Mucosa of stomach (tissue), 1 donor: ENCODE results near the gene C10orf71.

Experiments
- H3K27me3 ChIP-seq: one replicate; pipeline ENCODE4 v1.7.0; 2013; ENCODE audit warnings: mild to moderate bottlenecking, low read length; ENCODE audit not compliant: control insufficient read depth, insufficient read depth
- H3K36me3 ChIP-seq: one replicate; pipeline ENCODE4 v1.7.0; 2013; ENCODE audit warnings: low read length; ENCODE audit not compliant: control insufficient read depth, insufficient read depth
- H3K4me1 ChIP-seq: one replicate; pipeline ENCODE4 v1.7.0; 2013; ENCODE audit warnings: mild to moderate bottlenecking, low read length; ENCODE audit not compliant: control insufficient read depth, insufficient read depth
- H3K4me3 ChIP-seq: one replicate; pipeline ENCODE4 v1.7.0; 2013; ENCODE audit warnings: low read length
- H3K9ac ChIP-seq: one replicate; pipeline ENCODE4 v1.7.0; 2013; ENCODE audit warnings: mild to moderate bottlenecking, low read length, moderate library complexity
- H3K9me3 ChIP-seq: one replicate; pipeline ENCODE4 v1.7.0; 2013; ENCODE audit warnings: mild to moderate bottlenecking, low read length, moderate library complexity; ENCODE audit not compliant: control insufficient read depth
- donor health status: Pancreatic carcinoma.

Gene C10orf71

GRCh38 chr10:49353895-49354566 lies 55.1 kb downstream of the C10orf71 start:
- Histone ChIP-seq H3K4me1 (no peaks in the 10 kb centered on the region), H3K9ac (no peak overlapping the region), H3K9me3 (peaks cover 4% of the 10 kb centered on the region), H3K27me3 (no peaks in the 10 kb centered on the region), H3K36me3 (no peaks in the 10 kb centered on the region), H3K4me3 (no peak overlapping the region)

GRCh38 chr10:49354593-49354992 lies 55.6 kb downstream of the C10orf71 start:
- Histone ChIP-seq H3K36me3 (no peaks in the 10 kb centered on the region), H3K27me3 (no peaks in the 10 kb centered on the region), H3K9me3 (peaks cover 4% of the 10 kb centered on the region), H3K4me3 (no peak overlapping the region), H3K9ac (no peak overlapping the region), H3K4me1 (no peaks in the 10 kb centered on the region)

GRCh38 chr10:49355221-49355620 lies 56.3 kb downstream of the C10orf71 start:
- Histone ChIP-seq H3K9ac (no peak overlapping the region), H3K27me3 (no peaks in the 10 kb centered on the region), H3K9me3 (peaks cover under 1% of the 10 kb centered on the region), H3K36me3 (no peaks in the 10 kb centered on the region), H3K4me1 (no peaks in the 10 kb centered on the region), H3K4me3 (no peak overlapping the region)

- Histone ChIP-seq H3K9me3 (no peaks in the 10 kb centered on the region), H3K4me1 (no peaks in the 10 kb centered on the region), H3K9ac (no peak overlapping the region), H3K4me3 (no peak overlapping the region), H3K27me3 (no peaks in the 10 kb centered on the region), H3K36me3 (no peaks in the 10 kb centered on the region)
Measured at GRCh38 chr10:49356181-49356580, 57.2 kb downstream of the C10orf71 start.

- Histone ChIP-seq H3K9ac (no peak overlapping the region), H3K9me3 (no peaks in the 10 kb centered on the region), H3K36me3 (no peaks in the 10 kb centered on the region), H3K4me3 (no peak overlapping the region), H3K27me3 (no peaks in the 10 kb centered on the region), H3K4me1 (no peaks in the 10 kb centered on the region)
Measured at GRCh38 chr10:49356944-49357343, 58.0 kb downstream of the C10orf71 start.

GRCh38 chr10:49357910-49358309 lies 58.9 kb downstream of the C10orf71 start:
- Histone ChIP-seq H3K9me3 (no peaks in the 10 kb centered on the region), H3K4me3 (no peak overlapping the region), H3K27me3 (no peaks in the 10 kb centered on the region), H3K36me3 (no peaks in the 10 kb centered on the region), H3K9ac (no peak overlapping the region), H3K4me1 (no peaks in the 10 kb centered on the region)

GRCh38 chr10:49359349-49360270 lies 60.6 kb downstream of the C10orf71 start:
- Histone ChIP-seq H3K9me3 (no peaks in the 10 kb centered on the region), H3K9ac (no peak overlapping the region), H3K27me3 (no peaks in the 10 kb centered on the region)

GRCh38 chr10:49360271-49361177 lies 61.6 kb downstream of the C10orf71 start:
- no peaks in the 10 kb centered on the region for H3K36me3 ChIP-seq
- no peak overlapping the region for H3K4me3 ChIP-seq
- H3K9ac ChIP-seq, result no peak overlapping the region
- H3K9me3 ChIP-seq, result no peaks in the 10 kb centered on the region
- H3K4me1 ChIP-seq, result no peaks in the 10 kb centered on the region
- H3K27me3 ChIP-seq, result no peaks in the 10 kb centered on the region

More at GRCh38 chr10:49359349-49360270, 60.6 kb downstream of the C10orf71 start:
- H3K4me3 ChIP-seq, result no peak overlapping the region
- no peaks in the 10 kb centered on the region for H3K4me1 ChIP-seq
- no peaks in the 10 kb centered on the region for H3K36me3 ChIP-seq

GRCh38 chr10:49361178-49361554 lies 62.2 kb downstream of the C10orf71 start:
- H3K4me3 ChIP-seq, result no peak overlapping the region
- H3K36me3 ChIP-seq, result no peaks in the 10 kb centered on the region
- H3K27me3 ChIP-seq, result no peaks in the 10 kb centered on the region
- H3K9ac ChIP-seq, result no peak overlapping the region
- H3K9me3 ChIP-seq, result no peaks in the 10 kb centered on the region
- no peaks in the 10 kb centered on the region for H3K4me1 ChIP-seq

- Histone ChIP-seq H3K9me3 (no peaks in the 10 kb centered on the region), H3K9ac (no peak overlapping the region), H3K27me3 (no peaks in the 10 kb centered on the region), H3K4me1 (no peaks in the 10 kb centered on the region), H3K36me3 (no peaks in the 10 kb centered on the region), H3K4me3 (no peak overlapping the region)
Measured at GRCh38 chr10:49361735-49362568, 63.0 kb downstream of the C10orf71 start.

- Histone ChIP-seq H3K27me3 (no peaks in the 10 kb centered on the region), H3K4me3 (no peak overlapping the region), H3K9ac (no peak overlapping the region), H3K9me3 (no peaks in the 10 kb centered on the region), H3K4me1 (no peaks in the 10 kb centered on the region), H3K36me3 (no peaks in the 10 kb centered on the region)
Measured at GRCh38 chr10:49362596-49363260, 63.8 kb downstream of the C10orf71 start.
